Measurements from ENCODE around the gene S100A2.

The S100A2 gene

DNA sequence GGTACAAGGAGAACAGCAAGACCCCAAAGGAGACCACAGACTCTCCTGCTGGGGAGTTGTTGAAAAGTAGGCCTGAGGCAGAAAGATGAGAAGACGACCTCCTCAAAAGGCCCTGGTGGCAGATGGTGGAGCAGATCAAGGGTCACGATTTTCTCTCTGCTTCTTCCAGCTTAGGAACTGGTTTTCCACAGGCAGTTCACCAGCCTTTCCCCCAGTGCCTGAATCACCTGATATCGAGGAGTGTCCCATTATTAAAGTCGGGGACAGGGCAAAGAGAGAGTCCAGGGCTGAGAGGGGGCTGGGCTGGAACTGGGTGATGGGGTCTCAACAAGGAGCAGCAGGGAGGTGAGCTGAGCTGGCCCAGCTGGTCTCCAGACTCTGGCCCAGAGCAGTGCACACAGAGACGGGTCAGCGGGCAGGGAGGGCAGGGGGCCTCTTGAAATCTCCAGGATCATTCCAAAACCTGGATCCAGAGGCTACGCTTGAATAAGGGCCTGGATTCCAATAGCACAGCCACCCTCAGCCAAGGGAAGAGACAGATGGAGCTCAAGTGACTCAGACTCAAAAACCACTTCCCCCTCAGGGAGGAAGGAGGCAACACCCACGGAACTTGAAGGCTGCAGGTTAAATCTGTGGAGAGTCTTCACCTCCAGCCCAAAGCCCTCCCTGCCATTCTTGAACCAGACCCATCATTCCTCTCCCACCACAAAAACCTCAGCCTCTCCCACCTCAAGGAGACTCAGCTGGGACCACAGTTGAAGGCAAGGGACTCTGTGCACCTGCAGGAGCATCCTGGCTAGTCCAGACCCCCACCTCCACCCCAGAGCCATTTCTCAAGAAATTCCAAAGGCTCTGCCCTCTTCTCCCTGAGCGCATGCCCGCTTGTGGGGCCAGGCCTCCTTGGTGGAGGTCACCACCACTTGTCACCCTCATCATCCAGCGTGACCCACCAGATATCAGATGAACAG, 25.0 kb downstream of the S100A2 start, which contains the start of gene S100A5:
Gene S100A5 (minus strand): TSS at position 541 of the 968 bp plus-strand sequence. CDS start 743 bp downstream, outside the sequence.
- H3K36me3 ChIP-seq (ENCODE audit: low read depth), result no peaks in the 10 kb centered on the region
- H3K27me3 ChIP-seq (ENCODE audit: insufficient read depth, poor library complexity, severe bottlenecking), result no peaks in the 10 kb centered on the region
- H3K27ac ChIP-seq (ENCODE audit: poor library complexity, severe bottlenecking), result peak within 1 kb of the TSS; percentile 24
- ATAC-seq (ENCODE audit: low read depth), result no peak
- H3K4me1 ChIP-seq (ENCODE audit: insufficient read depth, poor library complexity, severe bottlenecking), result peaks cover 29% of the 10 kb centered on the region
- DNase-seq (ENCODE audit: low spot score), result peak; percentile 34
- no peak within 1 kb of the TSS for H3K4me3 ChIP-seq (ENCODE audit: severe bottlenecking)
- no peaks in the 10 kb centered on the region for H3K9me3 ChIP-seq (ENCODE audit: severe bottlenecking)
- TF ChIP-seq, protein P1, sequence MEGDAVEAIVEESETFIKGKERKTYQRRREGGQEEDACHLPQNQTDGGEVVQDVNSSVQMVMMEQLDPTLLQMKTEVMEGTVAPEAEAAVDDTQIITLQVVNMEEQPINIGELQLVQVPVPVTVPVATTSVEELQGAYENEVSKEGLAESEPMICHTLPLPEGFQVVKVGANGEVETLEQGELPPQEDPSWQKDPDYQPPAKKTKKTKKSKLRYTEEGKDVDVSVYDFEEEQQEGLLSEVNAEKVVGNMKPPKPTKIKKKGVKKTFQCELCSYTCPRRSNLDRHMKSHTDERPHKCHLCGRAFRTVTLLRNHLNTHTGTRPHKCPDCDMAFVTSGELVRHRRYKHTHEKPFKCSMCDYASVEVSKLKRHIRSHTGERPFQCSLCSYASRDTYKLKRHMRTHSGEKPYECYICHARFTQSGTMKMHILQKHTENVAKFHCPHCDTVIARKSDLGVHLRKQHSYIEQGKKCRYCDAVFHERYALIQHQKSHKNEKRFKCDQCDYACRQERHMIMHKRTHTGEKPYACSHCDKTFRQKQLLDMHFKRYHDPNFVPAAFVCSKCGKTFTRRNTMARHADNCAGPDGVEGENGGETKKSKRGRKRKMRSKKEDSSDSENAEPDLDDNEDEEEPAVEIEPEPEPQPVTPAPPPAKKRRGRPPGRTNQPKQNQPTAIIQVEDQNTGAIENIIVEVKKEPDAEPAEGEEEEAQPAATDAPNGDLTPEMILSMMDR (IDR thresholded peaks at IDR 0.05; ENCODE audit: poor library complexity, severe bottlenecking), result no peak

DNA sequence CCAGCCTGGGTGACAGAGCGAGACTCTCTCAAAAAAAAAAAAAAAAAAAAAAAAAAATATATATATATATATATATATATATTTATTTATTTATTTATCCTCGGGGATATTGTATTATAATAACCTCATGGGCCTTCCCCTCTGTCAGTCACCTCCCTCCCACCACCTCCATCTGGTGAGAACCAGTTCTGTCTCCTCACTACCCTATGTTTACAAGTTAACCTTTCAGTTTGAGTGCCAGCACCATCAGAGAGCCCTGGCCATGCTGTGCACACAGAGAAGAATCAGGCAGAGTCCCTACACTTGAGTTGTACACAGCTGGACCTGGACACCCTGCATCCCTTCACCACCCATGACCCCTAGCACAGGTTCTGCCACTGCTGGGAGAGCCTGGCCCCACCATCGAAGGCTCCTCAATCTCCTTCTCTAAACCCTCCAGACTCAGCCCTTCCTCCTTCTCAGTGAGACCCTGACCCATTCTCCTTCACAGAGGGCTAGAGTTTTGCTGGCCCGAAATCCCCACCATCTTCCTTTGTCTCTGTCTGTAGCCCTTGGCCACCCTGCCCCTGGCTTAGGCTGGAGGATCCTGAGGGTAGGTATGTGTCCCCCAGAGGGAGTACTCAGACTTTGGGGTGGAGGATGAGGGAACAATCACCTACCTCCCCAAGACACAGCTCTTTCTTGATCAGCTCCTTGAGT, 26.1 kb downstream of the S100A2 start:
- H3K4me1 ChIP-seq (ENCODE audit: insufficient read depth, poor library complexity, severe bottlenecking), result peaks cover 18% of the 10 kb centered on the region
- H3K36me3 ChIP-seq (ENCODE audit: low read depth), result peaks cover 10% of the 10 kb centered on the region
- no peaks in the 10 kb centered on the region for H3K9me3 ChIP-seq (ENCODE audit: severe bottlenecking)
- TF ChIP-seq, protein P1 (IDR thresholded peaks at IDR 0.05; ENCODE audit: poor library complexity, severe bottlenecking), result no peak
- ATAC-seq (ENCODE audit: low read depth), result no peak
- no peaks in the 10 kb centered on the region for H3K27me3 ChIP-seq (ENCODE audit: insufficient read depth, poor library complexity, severe bottlenecking)
- H3K4me3 ChIP-seq (ENCODE audit: severe bottlenecking), result no peak overlapping the region
- H3K27ac ChIP-seq (ENCODE audit: poor library complexity, severe bottlenecking), result no peak overlapping the region
- peak; percentile 15 for DNase-seq (ENCODE audit: low spot score)

DNA sequence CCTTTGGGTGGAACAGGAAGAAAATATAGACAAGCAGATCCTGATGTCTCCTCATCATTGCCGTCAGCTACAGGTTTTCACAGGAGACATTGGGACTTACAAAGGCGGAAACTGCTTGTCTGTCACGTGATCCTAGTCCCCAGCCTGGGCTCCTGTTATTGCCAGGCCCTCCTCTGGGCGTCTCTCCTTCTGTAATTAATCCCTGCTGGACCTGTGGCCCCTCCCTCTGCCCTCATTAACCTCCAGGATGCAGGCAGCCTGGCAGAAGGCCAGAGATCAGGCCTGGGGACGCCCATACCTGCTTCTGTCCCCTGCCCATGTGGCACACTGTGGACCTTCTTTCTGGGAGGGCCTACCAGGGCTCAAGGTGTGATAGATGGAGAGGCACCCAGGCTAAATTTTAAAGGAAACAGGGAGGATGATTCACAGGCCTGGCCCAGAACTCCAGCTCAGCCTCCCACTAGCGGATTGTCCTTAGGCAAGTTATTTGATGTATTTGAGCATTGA, 27.3 kb downstream of the S100A2 start:
- no peak overlapping the region for H3K4me3 ChIP-seq (ENCODE audit: severe bottlenecking)
- H3K36me3 ChIP-seq (ENCODE audit: low read depth), result peaks cover 17% of the 10 kb centered on the region
- ATAC-seq (ENCODE audit: low read depth), result no peak
- H3K27me3 ChIP-seq (ENCODE audit: insufficient read depth, poor library complexity, severe bottlenecking), result no peaks in the 10 kb centered on the region
- TF ChIP-seq, protein P1 (IDR thresholded peaks at IDR 0.05; ENCODE audit: poor library complexity, severe bottlenecking), result no peak
- peak overlapping the region; percentile 96 for H3K27ac ChIP-seq (ENCODE audit: poor library complexity, severe bottlenecking)
- DNase-seq (ENCODE audit: low spot score), result peak; percentile 41
- H3K9me3 ChIP-seq (ENCODE audit: severe bottlenecking), result no peaks in the 10 kb centered on the region
- peaks cover 17% of the 10 kb centered on the region for H3K4me1 ChIP-seq (ENCODE audit: insufficient read depth, poor library complexity, severe bottlenecking)

DNA sequence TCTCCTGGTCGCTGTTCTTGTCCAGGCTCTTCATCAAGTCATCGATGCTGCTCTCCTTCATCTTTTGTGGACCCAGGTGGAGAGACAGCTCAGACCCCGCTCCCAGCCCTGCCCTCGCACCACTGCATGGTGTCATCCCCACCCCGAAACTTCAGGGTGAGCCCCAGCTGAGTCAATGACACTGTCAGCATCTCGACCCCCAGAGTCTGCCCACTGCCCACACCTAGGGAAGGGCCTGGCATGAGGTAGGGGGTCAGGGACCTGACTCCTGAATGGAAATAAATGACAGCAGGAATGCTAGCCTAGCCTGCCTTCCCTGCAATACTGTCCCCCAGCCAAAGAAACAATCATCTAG, 28.3 kb downstream of the S100A2 start:
- Histone ChIP-seq H3K27ac (ENCODE audit: poor library complexity, severe bottlenecking) (peak overlapping the region; percentile 96), H3K9me3 (ENCODE audit: severe bottlenecking) (no peaks in the 10 kb centered on the region), H3K4me1 (ENCODE audit: insufficient read depth, poor library complexity, severe bottlenecking) (peaks cover 28% of the 10 kb centered on the region), H3K36me3 (ENCODE audit: low read depth) (peaks cover 17% of the 10 kb centered on the region), H3K4me3 (ENCODE audit: severe bottlenecking) (no peak overlapping the region), H3K27me3 (ENCODE audit: insufficient read depth, poor library complexity, severe bottlenecking) (no peaks in the 10 kb centered on the region)
- TF ChIP-seq, protein P1 (IDR thresholded peaks at IDR 0.05; ENCODE audit: poor library complexity, severe bottlenecking), result no peak
- ATAC-seq (ENCODE audit: low read depth) (no peak), DNase-seq (ENCODE audit: low spot score) (no peak)

Measured in RWPE2 (cell line).